GM15510 (cell line): ENCODE measurements around the gene CACNA2D4.

Experiments
- POLR2A ChIP-seq: IDR thresholded peaks from 3 replicates; pipeline ENCODE4 v1.6.1; 2011; ENCODE audit warnings: borderline replicate concordance; ENCODE audit not compliant: insufficient read length; ENCODE audit errors: extremely low read depth

Gene CACNA2D4

GRCh38 chr12:1918081-1918883, at the start of gene CACNA2D4:
TSS of gene CACNA2D4 (minus strand) at chr12:1918652. CDS start at chr12:1918473, 179 bp downstream.
- no peak for TF ChIP-seq POLR2A

- TF ChIP-seq POLR2A = no peak
Measured at GRCh38 chr12:1966561-1967226, 48.2 kb upstream of the CACNA2D4 start.

GRCh38 chr12:1965916-1966315, 47.5 kb upstream of the CACNA2D4 start:
- TF ChIP-seq POLR2A = no peak

- no peak for TF ChIP-seq POLR2A
Measured at GRCh38 chr12:1962051-1963020, 43.9 kb upstream of the CACNA2D4 start.

GRCh38 chr12:1956716-1957115, 38.3 kb upstream of the CACNA2D4 start:
- no peak for TF ChIP-seq POLR2A

- TF ChIP-seq POLR2A = no peak
Measured at GRCh38 chr12:1949771-1950470, 31.5 kb upstream of the CACNA2D4 start.

GRCh38 chr12:1948883-1949282, 30.4 kb upstream of the CACNA2D4 start:
- no peak for TF ChIP-seq POLR2A

- TF ChIP-seq POLR2A = no peak
Measured at GRCh38 chr12:1947081-1947480, 28.6 kb upstream of the CACNA2D4 start.

GRCh38 chr12:1946296-1946695, 27.8 kb upstream of the CACNA2D4 start:
- no peak for TF ChIP-seq POLR2A

- TF ChIP-seq POLR2A = no peak
Measured at GRCh38 chr12:1939801-1940607, 21.6 kb upstream of the CACNA2D4 start.

- TF ChIP-seq POLR2A = no peak
Measured at GRCh38 chr12:1939331-1939730, 20.9 kb upstream of the CACNA2D4 start.

GRCh38 chr12:1937481-1938224, 19.2 kb upstream of the CACNA2D4 start:
- no peak for TF ChIP-seq POLR2A
